HepG2 (cell line): ENCODE data around the gene RNF13. TPM values are rescaled to one million over a fixed set of nuclear protein-coding genes. Genes with fewer than 3 reads are reported as not detected.

ENCODE experiments used
- ATAC-seq: fragments of 200-7000 bp; cut with Tn5 transposase; 3 replicates; pipeline ENCODE4 v1.9.1; 2020; ENCODE audit warnings: mild to moderate bottlenecking, moderate library complexity
- BruUV-seq: library from RNA; stranded (reverse); fragments of 400-500 nt; replicated peaks from 2 replicates; lab custom pipeline; 2021; lab: Mats Ljungman, UMichigan
- CTCF ChIA-PET: fragments of 300-600 bp; formaldehyde crosslinking; extraction: SDS; loops from one replicate; lab custom pipeline; 2021; ENCODE audit warnings: low total read pairs, inconsistent platforms, low intra/inter-chr PET ratio; lab: Yijun Ruan, JAX
- POLR2A ChIA-PET: fragments of 350-600 bp; sonication (Branson Sonifier 250); formaldehyde crosslinking; loops from one replicate; lab custom pipeline; 2020; ENCODE audit warnings: antibody characterized with exemption, inconsistent platforms; lab: Yijun Ruan, JAX
- DNase-seq: peaks from one replicate; pipeline ENCODE4 v3.0.0-alpha.2; 2015; ENCODE audit warnings: low spot score
- FAIRE-seq: peaks from 3 replicates; lab custom pipeline; 2011; peaks lifted over from hg19 to GRCh38; lab: Jason Lieb, UNC
- H2AFZ ChIP-seq: one replicate; pipeline ENCODE4 v1.6.1; 2011; ENCODE audit warnings: low read length, inconsistent platforms
- H3K27ac ChIP-seq: fragments of 300-600 bp; 3 replicates; pipeline ENCODE4 v1.8.0; 2011; ENCODE audit warnings: mixed run types, mild to moderate bottlenecking, mixed read lengths, low read length, inconsistent platforms; ENCODE audit not compliant: insufficient read depth; ENCODE audit errors: extremely low read length
- H3K27me3 ChIP-seq, 2 experiments: fragments of 200-600 bp in 1 of 2; 2 replicates in 1 of 2; 3 replicates in 1 of 2; pipeline versions ENCODE4 v1.6.0 to v1.8.0; 2011; ENCODE audit warnings: low read length in 2 of 2, mild to moderate bottlenecking in 2 of 2, moderate library complexity in 2 of 2, inconsistent platforms in 1 of 2; ENCODE audit not compliant: insufficient read depth in 2 of 2, control insufficient read depth in 1 of 2
- H3K36me3 ChIP-seq, 2 experiments: fragments of 200-600 bp in 1 of 2; replicated peaks in 1 of 2; 2 replicates in 1 of 2; 3 replicates in 1 of 2; pipeline versions ENCODE4 v1.5.1 to v1.8.0; 2011; ENCODE audit warnings: low read length in 2 of 2, inconsistent platforms in 1 of 2; ENCODE audit not compliant: insufficient read depth in 2 of 2, control insufficient read depth in 1 of 2
- H3K4me1 ChIP-seq: 2 replicates; pipeline ENCODE4 v1.5.1; 2012; ENCODE audit warnings: low read length, inconsistent platforms; ENCODE audit not compliant: insufficient read depth
- H3K4me2 ChIP-seq: 2 replicates; pipeline ENCODE4 v1.6.0; 2011; ENCODE audit warnings: low read depth, low read length, inconsistent platforms
- H3K4me3 ChIP-seq, 3 experiments: fragments of 200-600 bp in 1 of 3; sonication (generic), shearing (Covaris generic) in 1 of 3; replicated peaks in 1 of 3; 2 replicates each; pipeline ENCODE4 v1.5.1; 2011 to 2016; ENCODE audit warnings: low read length in 3 of 3, inconsistent platforms in 2 of 3, low read depth in 2 of 3, mild to moderate bottlenecking in 2 of 3, control low read depth in 1 of 3, mixed read lengths in 1 of 3; ENCODE audit not compliant: insufficient read depth in 1 of 3
- H3K79me2 ChIP-seq: one replicate; pipeline ENCODE4 v1.6.1; 2011; ENCODE audit warnings: low read length, inconsistent platforms; ENCODE audit not compliant: insufficient read depth
- H3K9ac ChIP-seq: 2 replicates; pipeline ENCODE4 v1.6.0; 2011; ENCODE audit warnings: mild to moderate bottlenecking, low read depth, low read length, inconsistent platforms; ENCODE audit not compliant: insufficient read depth
- H3K9me3 ChIP-seq: 2 replicates; pipeline ENCODE4 v1.5.1; 2012; ENCODE audit warnings: mild to moderate bottlenecking, low read length
- H4K20me1 ChIP-seq: 2 replicates; pipeline ENCODE4 v1.6.0; 2011; ENCODE audit warnings: inconsistent platforms, mild to moderate bottlenecking, low read length, moderate library complexity; ENCODE audit not compliant: insufficient read depth
- EP300 ChIP-seq, 3 experiments: sonication (generic) in 1 of 3; formaldehyde crosslinking in 1 of 3; IDR thresholded peaks; 2 replicates each; pipeline versions ENCODE4 v1.5.1 to v1.6.1; 2011 to 2020; ENCODE audit warnings: low read depth in 2 of 3, low read length in 2 of 3, borderline replicate concordance in 1 of 3, improper control_type of control experiment in 1 of 3, mild to moderate bottlenecking in 1 of 3, missing genetic modification reagents in 1 of 3, moderate library complexity in 1 of 3
- HMG20B ChIP-seq: conservative IDR thresholded peaks from 2 replicates; pipeline ENCODE4 v1.6.1; 2016; ENCODE audit warnings: missing genetic modification reagents, missing compliant biosample characterization
- IRF9 ChIP-seq: sonication (generic); formaldehyde crosslinking; IDR thresholded peaks from 2 replicates; pipeline ENCODE4 v1.8.0; 2022; ENCODE audit warnings: missing genetic modification reagents, mild to moderate bottlenecking, borderline replicate concordance
- KAT2B ChIP-seq: fragments of 150-350 bp; IDR thresholded peaks from 2 replicates; pipeline ENCODE4 v1.6.1; 2014; ENCODE audit warnings: low read depth, low read length, borderline replicate concordance
- KLF15 ChIP-seq: sonication (generic); formaldehyde crosslinking; IDR thresholded peaks from 2 replicates; pipeline ENCODE4 v1.8.1; 2023; ENCODE audit warnings: borderline replicate concordance, mild to moderate bottlenecking, inconsistent platforms, missing genetic modification reagents, mixed read lengths
- MXD4 ChIP-seq: IDR thresholded peaks from 2 replicates; pipeline ENCODE4 v1.6.1; 2016; ENCODE audit warnings: mild to moderate bottlenecking, missing biosample characterization, missing genetic modification reagents
- MZF1 ChIP-seq: sonication (generic); formaldehyde crosslinking; IDR thresholded peaks from 2 replicates; pipeline ENCODE4 v1.8.1; 2023; ENCODE audit warnings: mild to moderate bottlenecking, missing genetic modification reagents, borderline replicate concordance
- NCOA5 ChIP-seq: sonication (generic); formaldehyde crosslinking; IDR thresholded peaks from 2 replicates; pipeline ENCODE4 v1.4.0; 2020; ENCODE audit warnings: missing genetic modification reagents
- SETDB1 ChIP-seq: sonication (generic); formaldehyde crosslinking; IDR thresholded peaks from 2 replicates; pipeline ENCODE4 v1.5.1; 2020; ENCODE audit warnings: missing genetic modification reagents, mild to moderate bottlenecking, borderline replicate concordance
- XBP1 ChIP-seq: sonication (generic); formaldehyde crosslinking; IDR thresholded peaks from 2 replicates; pipeline ENCODE4 v1.5.0; 2020; ENCODE audit warnings: missing genetic modification reagents
- ZC3H4 ChIP-seq: sonication (generic); formaldehyde crosslinking; IDR thresholded peaks from 2 replicates; pipeline ENCODE4 v1.4.0; 2020; ENCODE audit warnings: missing genetic modification reagents, borderline replicate concordance
- ZMYM3 ChIP-seq: sonication (generic); formaldehyde crosslinking; IDR thresholded peaks from 2 replicates; pipeline ENCODE4 v1.5.1; 2020; ENCODE audit warnings: mild to moderate bottlenecking, missing genetic modification reagents
- ZNF138 ChIP-seq: sonication (generic); formaldehyde crosslinking; IDR thresholded peaks from 2 replicates; pipeline ENCODE4 v1.5.0; 2020; ENCODE audit warnings: mild to moderate bottlenecking, low read depth, missing genetic modification reagents
- ZNF160 ChIP-seq: sonication (generic); formaldehyde crosslinking; IDR thresholded peaks from 2 replicates; pipeline ENCODE4 v1.8.0; 2022; ENCODE audit warnings: mild to moderate bottlenecking, inconsistent platforms, missing genetic modification reagents
- ZNF296 ChIP-seq: sonication (generic); formaldehyde crosslinking; conservative IDR thresholded peaks from 2 replicates; pipeline ENCODE4 v1.5.0; 2020; ENCODE audit warnings: mild to moderate bottlenecking, missing genetic modification reagents
- ZNF598 ChIP-seq: sonication (generic); formaldehyde crosslinking; IDR thresholded peaks from 2 replicates; pipeline ENCODE4 v1.5.1; 2020; ENCODE audit warnings: mild to moderate bottlenecking, missing genetic modification reagents, borderline replicate concordance
- ZXDC ChIP-seq: sonication (generic); formaldehyde crosslinking; IDR thresholded peaks from 2 replicates; pipeline ENCODE4 v1.5.0; 2020; ENCODE audit warnings: mild to moderate bottlenecking, missing genetic modification reagents
- WGBS: methylation state at CpG from one replicate; pipeline ENCODE4 v1.1.6; 2017; ENCODE audit warnings: low lambda C conversion rate; 5-methylcytosine and 5-hydroxymethylcytosine counted together
- in situ Hi-C: cut with HindIII; loops from 2 replicates; pipeline ENCODE4 v1.10.0; 2017; ENCODE audit warnings: low pct_unique_long_range_greater_than_20kb; ENCODE audit not compliant: extremely low pct_ligation_motif_present
- intact Hi-C: fragments of 100-400 bp; cut with micrococcal nuclease; formaldehyde crosslinking; loops from one replicate; pipeline ENCODE4 v1.10.0; 2022; ENCODE audit not compliant: unreplicated experiment
- polyA plus RNA-seq, 8 experiments: library from polyadenylated mRNA; depleted of rRNA in 3 of 8; stranded (reverse) in 7 of 8; unstranded in 1 of 8; fragments of >200 nt; fragmentation: Illumina TruSeq in 4 of 8; extraction: Trizol in 4 of 8; gene quantifications; 2 replicates each; pipeline versions ENCODE4 v1.2.1 to v1.2.3, GENCODE V29; 2011 to 2016; ENCODE audit warnings: low read depth in 4 of 8, missing spikeins in 1 of 8, mixed read lengths in 1 of 8; ENCODE audit not compliant: insufficient read depth in 1 of 8
- total RNA-seq, 5 experiments: library from RNA; depleted of rRNA; stranded (reverse); fragments of >200 nt; fragmentation: Illumina TruSeq; extraction: Trizol; gene quantifications; 2 replicates each; pipeline ENCODE4 v1.2.3, GENCODE V29; 2016; ENCODE audit warnings: low read depth in 1 of 5

Gene RNF13
- total and polyA plus RNA-seq, 2 of the 13 experiments (the other 11 are each of a cell fraction or from before 2014, with no cell fraction given), result 39.8 to 46.0 TPM

- no peak overlapping the region for H3K27ac ChIP-seq
- WGBS, result 24% methylated on average over 4 of the region's 4 CpGs
- ATAC-seq (peak; percentile 28), DNase-seq (peak; percentile 58), FAIRE-seq (peak; percentile 30)
- no peaks in the 10 kb centered on the region for H3K9me3 ChIP-seq
- no peak overlapping the region for H3K4me3 ChIP-seq
- H3K4me2 ChIP-seq, result peak overlapping the region; percentile 45; the same call in 1 of the 2 replicates
- intact Hi-C loops (loop anchor here (1.0 kb wide), 2 partner anchors 43 to 315 kb away; no protein-coding TSS in a partner anchor), in situ Hi-C loops (no loop called here)
- H3K27me3 ChIP-seq, result no peaks in the 10 kb centered on the region; a peak in 1 of 5 replicates
- H3K79me2 ChIP-seq, result peaks cover 2% of the 10 kb centered on the region
- peaks cover 10% of the 10 kb centered on the region for H3K4me1 ChIP-seq
- no peak overlapping the region for H3K9ac ChIP-seq
- no peaks in the 10 kb centered on the region for H3K36me3 ChIP-seq
- BruUV-seq, result no TSS peak
- ChIA-PET POLR2A (interaction anchor here (0.6 to 0.9 kb wide), 2 partner anchors 42 to 79 kb away, joined by 3 to 6 read pairs; no protein-coding TSS in a partner anchor), CTCF (interaction anchor here (0.9 to 2.9 kb wide), 3 partner anchors 43 to 314 kb away, joined by 3 to 21 read pairs (median 9); no protein-coding TSS in a partner anchor)
- peak overlapping the region; percentile 42 for H2AFZ ChIP-seq
- no peaks in the 10 kb centered on the region for H4K20me1 ChIP-seq
- TF ChIP-seq HMG20B (CRISPR knock-in tag) (no peak), IRF9 (CRISPR knock-in tag) (no peak), KAT2B (no peak), ZNF138 (no peak), EP300 (IDR thresholded peaks at IDR 0.05; ENCODE audit: low read depth in 2 of 2, low read length in 2 of 2) (no peak), EP300 (CRISPR knock-in tag; IDR thresholded peaks at IDR 0.05; ENCODE audit: borderline replicate concordance) (no peak), ZNF598 (CRISPR knock-in tag) (no peak), SETDB1 (CRISPR knock-in tag) (no peak), ZNF160 (CRISPR knock-in tag) (no peak), NCOA5 (no peak), KLF15 (CRISPR knock-in tag) (no peak), MXD4 (CRISPR knock-in tag) (0 out of 2 replicates have a peak, but pooled peaks have one; percentile 28), MZF1 (CRISPR knock-in tag) (no peak), XBP1 (CRISPR knock-in tag) (no peak), ZNF296 (CRISPR knock-in tag) (no peak), ZC3H4 (CRISPR knock-in tag) (no peak), ZXDC (CRISPR knock-in tag) (no peak), ZMYM3 (CRISPR knock-in tag) (no peak)
Measured at GRCh38 chr3:149808209-149808829, 4.7 kb upstream of the RNF13 start.
